Activated CD8-positive, alpha-beta memory T cell treated with anti-CD3 and anti-CD28 coated beads for 24 hours (primary cell): ENCODE measurements around the gene RASGRF2.
"Not testable (repeated sequence)": the region's sequence is repeated elsewhere in the genome, so short reads cannot be mapped to it uniquely, and the experiment has no call there.

Source experiments
- DNase-seq: peaks from one replicate; pipeline ENCODE4 v3.0.0-alpha.2; 2020

Gene RASGRF2

DNA sequence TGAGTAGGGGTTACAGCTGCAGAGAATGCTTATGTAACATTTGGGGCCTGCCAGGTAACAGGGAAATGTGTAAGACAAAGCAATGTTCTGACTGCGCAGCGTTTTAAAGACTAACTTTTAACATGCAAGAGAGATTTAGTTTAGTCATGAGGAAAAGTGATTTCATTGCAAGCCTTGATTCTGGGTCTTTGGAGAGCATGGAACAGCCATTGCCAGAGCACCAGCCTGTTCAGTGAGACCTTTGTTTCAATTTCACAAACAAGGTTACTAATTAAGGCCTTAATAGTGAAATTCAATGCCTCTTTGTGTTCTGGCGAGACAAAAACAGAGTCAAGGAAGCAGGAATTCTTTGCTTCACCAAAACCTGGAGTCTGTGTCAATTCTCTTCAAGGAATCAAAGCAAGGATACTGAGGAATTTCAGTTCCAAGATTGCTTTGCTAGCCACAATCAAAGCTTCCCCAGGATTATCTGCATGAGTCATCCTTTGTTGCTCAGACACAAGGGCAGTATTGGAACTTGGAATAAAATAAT lies 287.3 kb downstream of the RASGRF2 start:
- DNase-seq: no peak

DNA sequence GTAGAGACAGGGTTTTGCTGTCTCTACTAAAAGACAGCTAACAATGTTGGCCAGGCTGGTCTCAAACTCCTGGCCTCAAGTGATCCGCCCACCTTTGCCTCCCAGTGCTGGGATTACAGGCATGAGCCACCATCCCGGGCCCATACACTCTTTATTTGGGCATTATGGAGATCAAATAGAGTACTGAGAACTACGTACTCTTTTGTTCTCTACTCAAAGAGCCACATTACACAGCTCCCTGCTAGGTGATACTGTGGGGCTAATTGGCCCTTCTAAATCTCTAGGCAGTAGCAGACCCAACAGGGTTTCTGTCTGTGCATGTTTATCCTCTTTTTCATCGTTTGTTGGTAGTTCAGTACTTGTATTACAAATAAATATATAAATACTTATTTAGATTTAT lies 289.1 kb downstream of the RASGRF2 start:
- DNase-seq: no peak

DNA sequence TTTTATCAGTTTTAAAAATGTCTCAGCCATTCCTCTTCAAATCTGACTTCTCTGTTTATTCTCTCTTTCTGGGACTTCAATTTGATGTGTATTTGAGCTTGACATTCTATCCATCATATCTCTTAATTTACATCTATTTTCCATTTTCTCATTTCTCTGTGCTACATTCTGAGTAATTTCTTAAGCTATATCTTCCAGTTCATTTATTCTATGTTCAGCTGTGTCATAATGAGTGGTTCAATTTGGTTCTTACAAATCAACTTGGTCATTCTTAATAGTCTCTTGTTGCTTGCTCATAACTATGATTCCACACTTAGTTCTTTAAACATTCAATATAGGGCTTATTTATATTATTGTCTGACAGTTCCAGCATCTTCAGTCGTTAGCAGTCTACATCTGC lies 289.8 kb downstream of the RASGRF2 start:
- no peak for DNase-seq

DNA sequence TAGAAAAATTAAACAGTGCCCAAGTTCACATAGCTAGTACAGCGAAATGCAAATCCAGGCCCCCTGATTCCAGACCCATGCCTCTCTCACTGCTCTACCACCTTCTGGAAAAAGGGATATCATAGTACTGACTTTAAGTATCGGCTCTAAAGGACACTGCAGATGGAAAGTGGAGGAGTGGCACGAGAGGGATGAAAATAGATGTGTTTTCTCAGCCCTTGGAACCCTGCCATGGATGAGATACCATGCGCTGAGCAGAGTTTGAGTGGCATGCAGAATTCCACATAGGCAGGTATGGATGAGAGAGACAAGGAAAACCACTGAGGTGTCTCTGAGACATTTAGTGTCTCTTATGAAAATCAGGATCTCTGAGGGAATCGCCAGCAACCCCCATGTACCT lies 291.8 kb downstream of the RASGRF2 start:
- no peak for DNase-seq

DNA sequence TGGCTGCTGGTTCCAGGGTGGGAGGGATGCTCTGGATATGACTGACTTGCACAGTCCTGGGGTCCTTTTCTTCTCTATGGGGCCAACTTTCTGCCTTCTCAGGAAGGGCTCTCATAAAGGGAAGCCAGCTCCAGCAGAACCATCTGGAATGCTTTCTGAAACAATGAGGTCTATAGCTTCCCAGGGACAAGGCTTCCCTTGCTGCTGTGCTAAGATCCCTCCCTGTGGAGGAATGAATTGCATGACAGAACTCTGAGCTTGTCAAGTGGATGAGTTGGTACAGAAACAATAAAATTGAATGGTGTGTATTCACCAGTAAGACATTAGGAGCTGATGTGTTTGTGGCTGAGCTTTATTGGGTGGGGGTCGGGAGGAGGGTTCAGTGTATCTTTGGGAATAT lies 292.7 kb downstream of the RASGRF2 start:
- DNase-seq: no peak

DNA sequence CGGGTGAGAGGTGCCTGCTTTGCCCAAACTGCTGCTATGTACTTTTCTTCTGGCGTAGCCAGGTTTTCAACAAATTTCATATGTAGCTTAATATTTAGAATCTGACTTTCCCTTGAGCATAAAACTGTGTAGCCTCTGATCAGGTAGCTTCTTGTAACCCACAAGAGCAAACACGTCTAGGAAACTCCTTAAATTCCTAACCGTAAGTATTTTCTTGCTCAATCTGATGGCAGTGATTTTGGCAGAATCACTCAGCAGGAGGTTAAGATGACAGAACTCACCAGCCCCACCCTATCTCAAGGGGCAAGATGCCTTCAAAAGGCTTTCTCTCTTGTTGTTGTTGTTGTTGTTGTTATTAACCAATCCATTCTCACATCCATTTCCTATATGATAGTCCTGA lies 293.7 kb downstream of the RASGRF2 start:
- no peak for DNase-seq

DNA sequence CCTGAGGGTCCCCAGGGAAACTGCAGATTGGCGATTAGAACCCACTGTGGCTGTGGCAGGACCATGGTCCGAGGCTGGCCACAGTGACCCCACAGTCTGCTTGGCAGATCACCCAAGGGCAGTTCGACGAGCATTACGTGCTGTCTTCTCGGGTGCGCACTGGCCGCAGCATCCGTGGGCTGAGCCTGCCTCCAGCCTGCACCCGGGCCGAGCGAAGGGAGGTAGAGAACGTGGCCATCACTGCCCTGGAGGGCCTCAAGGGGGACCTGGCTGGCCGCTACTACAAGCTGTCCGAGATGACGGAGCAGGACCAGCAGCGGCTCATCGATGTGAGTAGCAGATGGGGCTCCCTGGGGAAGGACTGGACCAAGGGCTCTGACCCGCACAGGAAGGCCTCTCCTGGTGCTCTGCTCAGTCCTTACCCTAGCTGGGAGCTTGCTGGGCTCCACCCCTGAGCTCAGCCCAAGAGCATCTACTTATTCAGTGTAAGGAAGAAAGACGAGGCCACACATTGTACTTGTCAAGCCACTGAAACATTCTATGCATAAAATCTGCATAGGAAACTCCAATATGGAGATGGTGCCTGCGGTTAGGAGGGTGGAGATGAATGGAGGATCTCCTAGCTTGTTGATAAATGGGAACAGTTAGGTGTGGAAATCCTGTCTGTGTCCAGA lies 294.9 kb downstream of the RASGRF2 start:
- no peak for DNase-seq

DNA sequence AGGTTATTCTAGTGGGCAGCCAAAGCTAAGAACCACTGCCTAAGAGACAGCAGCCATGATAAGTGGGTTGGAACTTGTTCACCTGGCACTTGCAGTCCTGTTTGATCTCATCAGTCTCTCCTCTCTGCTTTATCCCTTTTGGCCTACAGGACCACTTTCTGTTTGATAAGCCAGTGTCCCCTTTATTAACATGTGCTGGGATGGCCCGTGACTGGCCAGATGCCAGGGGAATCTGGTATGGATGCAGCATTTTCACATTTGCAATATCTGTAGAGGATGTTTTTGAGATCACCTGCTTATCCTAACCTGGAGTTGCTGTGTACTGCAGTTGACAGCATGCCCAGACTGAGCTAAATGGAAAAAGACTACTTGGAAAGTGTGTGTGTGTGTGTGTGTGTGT lies 296.6 kb downstream of the RASGRF2 start:
- DNase-seq: no peak

DNA sequence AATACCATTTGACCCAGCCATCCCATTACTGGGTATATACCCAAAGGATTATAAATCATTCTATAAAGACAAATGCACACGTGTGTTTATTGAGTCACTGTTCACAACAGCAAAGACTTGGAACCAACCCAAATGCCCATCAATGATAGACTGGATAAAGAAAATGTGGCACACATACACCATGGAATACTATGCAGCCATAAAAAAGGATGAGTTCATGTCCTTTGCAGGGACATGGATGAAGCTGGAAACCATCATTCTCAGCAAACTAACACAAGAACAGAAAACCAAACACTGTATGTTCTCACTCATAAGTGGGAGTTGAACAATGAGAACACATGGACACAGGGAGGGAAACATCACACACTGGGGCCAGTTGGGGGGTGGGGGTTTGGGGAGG lies 302.6 kb downstream of the RASGRF2 start:
- DNase-seq: not testable (repeated sequence)

DNA sequence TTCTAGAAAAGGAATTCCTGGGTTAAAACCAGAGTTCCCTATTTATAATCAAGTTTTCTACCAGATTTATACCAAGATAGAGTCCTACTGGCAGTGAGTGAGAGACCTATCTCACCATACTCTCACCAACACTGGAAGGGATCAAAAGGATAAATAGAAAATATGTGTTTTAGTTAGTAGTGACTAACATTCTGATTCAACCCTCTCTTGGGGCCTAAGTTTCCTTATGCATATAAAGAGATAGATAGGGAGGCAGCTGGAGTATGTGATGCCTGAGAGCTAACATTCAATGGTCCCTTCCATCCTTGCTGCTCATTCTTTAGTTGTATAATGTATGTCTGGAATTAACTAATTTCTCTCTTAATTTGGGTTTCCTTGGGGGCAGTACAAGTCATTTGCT lies 304.9 kb downstream of the RASGRF2 start:
- no peak for DNase-seq

DNA sequence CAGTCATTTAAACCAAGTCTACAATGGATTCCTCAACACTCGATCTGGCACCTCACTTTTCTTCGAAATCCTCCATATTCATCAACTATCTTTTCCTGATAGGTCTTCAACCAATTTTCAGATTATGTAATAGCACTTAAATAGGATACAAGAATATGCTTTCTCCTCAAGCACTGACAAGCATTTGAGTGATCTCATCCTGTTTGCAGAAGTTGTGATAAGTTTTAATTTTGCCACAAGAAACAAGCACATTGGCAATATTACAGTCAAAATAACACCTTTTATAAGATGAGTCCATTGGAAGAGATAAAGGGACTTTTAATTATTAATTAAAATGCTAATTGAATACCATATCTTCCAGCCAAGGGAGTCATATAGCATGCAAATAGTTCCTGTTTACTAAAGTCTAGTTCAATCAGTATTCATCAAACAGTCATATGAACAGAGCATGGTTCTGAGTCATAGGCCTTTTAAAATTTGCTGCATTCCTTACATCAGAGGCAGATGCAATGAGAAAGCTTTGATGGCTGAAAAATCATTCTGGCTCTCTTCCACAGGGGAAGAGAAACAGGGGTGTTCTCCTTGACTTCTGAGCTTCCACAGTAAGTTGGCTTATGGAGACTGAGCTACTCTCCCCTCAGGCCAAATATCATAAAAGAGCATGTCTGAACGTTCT lies 308.5 kb downstream of the RASGRF2 start:
- DNase-seq: no peak

DNA sequence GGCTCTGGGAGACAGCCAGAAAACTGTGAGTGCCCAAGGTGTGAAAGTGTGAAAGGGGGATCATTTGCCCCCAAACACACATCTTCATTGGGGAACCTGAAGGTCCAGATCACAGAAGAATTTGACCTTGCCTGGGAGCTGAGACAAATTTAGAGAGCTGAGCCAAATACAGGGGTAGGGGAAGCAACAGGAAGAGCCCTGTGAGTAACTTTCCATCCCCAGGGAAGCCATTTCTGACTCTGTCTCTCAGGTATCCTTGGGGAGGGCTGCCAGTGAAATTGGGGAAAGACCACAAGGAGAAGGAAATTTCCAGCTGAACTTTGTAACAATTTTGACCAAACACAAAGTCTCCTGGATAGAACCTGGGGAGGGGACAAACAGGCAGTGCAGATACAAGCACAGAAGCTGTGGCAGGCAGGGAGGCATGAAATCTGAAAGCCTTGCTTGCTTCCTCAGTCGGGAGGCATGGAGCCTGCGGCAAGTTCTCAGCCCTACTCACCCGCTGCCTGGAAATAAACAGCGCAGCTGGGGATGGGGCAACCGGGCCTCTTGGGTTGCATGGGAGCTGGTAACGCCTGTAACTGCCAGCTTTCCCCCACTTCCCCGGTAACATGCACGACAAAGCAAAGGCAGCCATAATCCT lies 309.7 kb downstream of the RASGRF2 start:
- no peak for DNase-seq

DNA sequence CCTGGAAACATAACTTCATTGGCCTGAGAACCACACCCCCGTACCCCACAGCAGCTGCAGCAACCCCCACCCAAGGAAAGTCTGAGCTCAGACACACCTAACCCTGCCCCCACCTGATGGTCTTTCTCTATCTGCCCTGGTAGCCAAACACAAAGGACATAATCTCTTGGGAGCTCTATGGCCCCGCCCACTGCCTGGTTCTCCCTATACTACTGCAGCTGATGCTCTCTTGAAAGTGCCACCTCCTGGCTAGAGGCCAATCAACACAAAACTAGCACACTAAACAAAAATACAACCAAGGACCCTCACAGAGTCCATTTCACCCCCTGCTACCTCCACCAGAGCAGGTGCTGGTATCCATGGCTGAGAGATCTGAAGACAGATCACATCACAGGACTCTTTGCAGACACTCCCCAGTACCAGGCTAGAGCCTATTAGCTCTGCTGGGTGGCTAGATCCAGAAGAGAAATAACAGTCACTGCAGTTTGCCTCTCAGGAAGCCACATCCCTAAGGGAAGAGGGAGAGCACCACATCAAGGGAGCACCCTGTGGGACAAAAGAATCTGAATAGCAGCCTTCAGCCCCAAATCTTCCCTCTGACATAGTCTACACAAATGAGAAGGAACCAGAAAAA lies 310.3 kb downstream of the RASGRF2 start:
- DNase-seq: not testable (repeated sequence)
